Osteoblast (primary cell): Measurements from ENCODE around the gene PRG3. TPM values are rescaled to one million over a fixed set of nuclear protein-coding genes. Genes with fewer than 3 reads are reported as not detected.
"Not testable (repeated sequence)": the region's sequence is repeated elsewhere in the genome, so short reads cannot be mapped to it uniquely, and the experiment has no call there.

Experiments used
- DNase-seq: peaks from one replicate; pipeline ENCODE4 v3.0.0; 2011; ENCODE audit warnings: low spot score, mixed read lengths; ENCODE audit not compliant: insufficient read length; ENCODE audit errors: missing footprints
- H2AFZ ChIP-seq: 2 replicates; pipeline ENCODE4 v1.6.0; 2011; ENCODE audit warnings: mild to moderate bottlenecking, low read length
- H3K27ac ChIP-seq: 2 replicates; pipeline ENCODE4 v1.5.1; 2011; ENCODE audit warnings: mild to moderate bottlenecking, low read depth, low read length, moderate library complexity
- H3K27me3 ChIP-seq: 2 replicates; pipeline ENCODE4 v1.6.0; 2012; ENCODE audit warnings: mild to moderate bottlenecking, control low read depth, inconsistent platforms, low read length, moderate library complexity; ENCODE audit not compliant: insufficient read depth
- H3K36me3 ChIP-seq: 2 replicates; pipeline ENCODE4 v1.5.1; 2011; ENCODE audit warnings: mild to moderate bottlenecking, low read length, control low read depth, moderate library complexity; ENCODE audit not compliant: insufficient read depth
- H3K4me1 ChIP-seq: 2 replicates; pipeline ENCODE4 v1.5.1; 2011; ENCODE audit warnings: mild to moderate bottlenecking, low read length, control low read depth, moderate library complexity; ENCODE audit not compliant: insufficient read depth
- H3K4me2 ChIP-seq: 2 replicates; pipeline ENCODE4 v1.6.0; 2011; ENCODE audit warnings: mild to moderate bottlenecking, low read length; ENCODE audit not compliant: insufficient read depth
- H3K4me3 ChIP-seq: fragments of 200-600 bp; sonication (generic); 3 replicates; pipeline ENCODE4 v1.5.1; 2012; ENCODE audit warnings: mild to moderate bottlenecking, low read length, inconsistent platforms; ENCODE audit not compliant: insufficient read depth
- H3K79me2 ChIP-seq: 2 replicates; pipeline ENCODE4 v1.6.0; 2012; ENCODE audit warnings: mild to moderate bottlenecking, low read length, control low read depth, inconsistent platforms; ENCODE audit not compliant: insufficient read depth
- H3K9me3 ChIP-seq: 2 replicates; pipeline ENCODE4 v1.5.1; 2011; ENCODE audit warnings: low read depth, low read length, control low read depth
- H4K20me1 ChIP-seq: 2 replicates; pipeline ENCODE4 v1.6.0; 2012; ENCODE audit warnings: mild to moderate bottlenecking, low read length, control low read depth; ENCODE audit not compliant: insufficient read depth
- CTCF ChIP-seq: IDR thresholded peaks from 2 replicates; pipeline ENCODE4 v1.5.1; 2011; ENCODE audit warnings: mild to moderate bottlenecking, low read depth, low read length, moderate library complexity; ENCODE audit errors: extremely low read depth
- total RNA-seq: library from RNA; depleted of rRNA; stranded (reverse); fragments of >200 nt; gene quantifications from 2 replicates; pipeline ENCODE4 v1.2.3, GENCODE V29; 2012

PRG3 gene
- total RNA-seq, 1 donor: not detected

- Histone ChIP-seq H3K27ac (no peak overlapping the region), H2AFZ (no peak overlapping the region), H3K4me3 (no peak overlapping the region), H3K36me3 (no peaks in the 10 kb centered on the region), H3K4me1 (no peaks in the 10 kb centered on the region), H4K20me1 (no peaks in the 10 kb centered on the region), H3K79me2 (no peaks in the 10 kb centered on the region), H3K4me2 (no peak overlapping the region), H3K27me3 (peaks cover 7% of the 10 kb centered on the region), H3K9me3 (no peaks in the 10 kb centered on the region)
- no peak for TF ChIP-seq CTCF
- DNase-seq: no peak
Observed at GRCh38 chr11:57361926-57362325, 19.0 kb downstream of the PRG3 start.

GRCh38 chr11:57361420-57361819 lies 19.5 kb downstream of the PRG3 start:
- H3K27me3 ChIP-seq: peaks cover 10% of the 10 kb centered on the region
- H3K9me3 ChIP-seq, H3K27ac ChIP-seq, H4K20me1 ChIP-seq, H3K4me2 ChIP-seq, H2AFZ ChIP-seq, DNase-seq, H3K4me3 ChIP-seq, H3K79me2 ChIP-seq, H3K4me1 ChIP-seq, H3K36me3 ChIP-seq: not testable (repeated sequence)

GRCh38 chr11:57360991-57361390 lies 20.0 kb downstream of the PRG3 start:
- H4K20me1 ChIP-seq: no peaks in the 10 kb centered on the region
- no peak overlapping the region for H3K4me3 ChIP-seq
- H3K4me2 ChIP-seq: no peak overlapping the region
- no peak overlapping the region for H3K27ac ChIP-seq
- TF ChIP-seq CTCF: no peak
- H3K79me2 ChIP-seq: no peaks in the 10 kb centered on the region
- DNase-seq: no peak
- H3K4me1 ChIP-seq: no peaks in the 10 kb centered on the region
- no peak overlapping the region for H2AFZ ChIP-seq
- H3K9me3 ChIP-seq: no peaks in the 10 kb centered on the region
- H3K27me3 ChIP-seq: peaks cover 10% of the 10 kb centered on the region
- H3K36me3 ChIP-seq: no peaks in the 10 kb centered on the region

- H3K4me2 ChIP-seq: no peak overlapping the region
- no peak for DNase-seq
- no peak overlapping the region for H2AFZ ChIP-seq
- TF ChIP-seq CTCF: no peak
- no peaks in the 10 kb centered on the region for H4K20me1 ChIP-seq
- no peaks in the 10 kb centered on the region for H3K79me2 ChIP-seq
- peaks cover 10% of the 10 kb centered on the region for H3K27me3 ChIP-seq
- H3K4me3 ChIP-seq: no peak overlapping the region
- no peaks in the 10 kb centered on the region for H3K36me3 ChIP-seq
- no peaks in the 10 kb centered on the region for H3K9me3 ChIP-seq
- H3K4me1 ChIP-seq: no peaks in the 10 kb centered on the region
- H3K27ac ChIP-seq: no peak overlapping the region
Observed at GRCh38 chr11:57359896-57360690, 20.9 kb downstream of the PRG3 start.
